ENCODE data around the gene RSL24D1.
"Not testable (repeated sequence)": the region's sequence is repeated elsewhere in the genome, so short reads cannot be mapped to it uniquely, and the experiment has no call there.

The RSL24D1 gene

DNA sequence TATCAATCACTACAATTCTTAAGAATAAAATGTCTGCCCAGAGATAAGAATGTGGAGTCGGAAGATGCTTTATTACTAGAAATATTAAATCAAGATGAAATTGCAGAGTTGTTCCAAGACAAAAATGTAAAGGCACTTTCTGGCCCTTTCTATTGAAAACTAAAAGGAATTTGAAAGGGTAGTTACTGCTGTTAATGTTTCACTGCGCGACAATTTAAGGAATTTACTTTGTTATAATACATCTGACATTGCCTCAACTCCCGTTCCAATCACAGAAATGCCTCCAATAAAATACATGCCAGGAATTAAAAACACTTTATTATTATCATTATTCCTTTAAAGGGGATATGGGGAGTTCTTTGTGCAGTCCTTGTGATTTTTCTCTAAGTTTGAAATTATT, 26.4 kb downstream of the RSL24D1 start:
- peaks cover 5% of the 10 kb centered on the region for H3K4me1 Mint-ChIP-seq
- ATAC-seq (no peak), DNase-seq (no peak)
- no peak overlapping the region for H3K4me3 Mint-ChIP-seq
- H3K9me3 Mint-ChIP-seq = no peaks in the 10 kb centered on the region
- H3K27ac Mint-ChIP-seq = no peak overlapping the region
- H3K27me3 Mint-ChIP-seq = no peaks in the 10 kb centered on the region

DNA sequence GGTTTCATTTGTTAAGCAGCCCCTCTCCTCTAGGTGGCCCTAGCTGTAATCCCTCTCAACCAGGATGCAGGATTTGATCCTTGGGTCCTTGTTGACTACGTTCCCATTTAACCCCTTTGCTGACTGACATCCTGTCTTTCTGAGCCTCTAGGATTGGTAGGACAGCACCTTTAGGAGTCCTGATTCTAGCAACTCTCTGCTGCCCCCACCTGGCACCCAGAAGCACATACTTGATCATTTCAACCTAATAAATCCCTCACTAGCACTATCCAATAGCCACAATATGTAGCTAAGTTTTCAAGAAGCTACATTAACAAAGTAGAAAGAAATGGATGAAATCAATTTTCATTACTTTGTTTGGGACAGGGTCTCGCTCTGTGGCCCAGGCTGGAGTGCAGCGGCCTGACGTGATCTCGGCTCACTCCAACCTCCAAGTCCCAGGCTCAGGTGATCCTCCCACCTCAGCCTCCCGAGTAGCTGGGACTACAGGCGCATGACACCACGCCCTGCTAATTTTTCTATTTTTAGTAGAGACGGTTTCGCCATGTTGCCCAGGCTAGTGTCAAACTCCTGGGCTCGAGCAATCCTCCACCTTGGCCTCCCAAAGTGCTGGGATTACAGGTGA, 28.3 kb downstream of the RSL24D1 start:
- Mint-ChIP-seq H3K4me1 (peaks cover 5% of the 10 kb centered on the region), H3K27ac (no peak overlapping the region), H3K9me3 (no peaks in the 10 kb centered on the region), H3K27me3 (no peaks in the 10 kb centered on the region), H3K4me3 (no peak overlapping the region)
- ATAC-seq = peak; percentile 84
- peak; percentile 41 to 48 for DNase-seq

DNA sequence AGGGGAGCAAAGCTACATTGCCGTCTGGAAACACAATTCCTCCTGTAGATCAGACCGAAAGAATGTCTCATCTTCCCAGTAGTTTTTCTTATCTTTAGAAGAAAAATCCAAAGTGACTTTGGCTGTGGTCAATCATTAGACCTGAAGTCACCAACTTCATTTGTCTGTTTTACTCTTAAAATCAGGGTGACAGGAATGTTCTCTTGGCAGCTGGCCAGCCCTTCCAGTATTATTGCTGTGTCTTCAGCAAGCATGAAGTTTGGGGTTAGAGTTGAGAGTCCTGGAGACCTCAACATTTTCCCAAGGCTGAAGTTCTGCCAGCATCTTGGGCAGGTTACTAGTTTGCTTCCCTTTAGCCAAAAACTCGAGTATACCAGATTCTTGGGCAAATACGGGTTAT, 32.5 kb downstream of the RSL24D1 start:
- DNase-seq (no peak), ATAC-seq (no peak)
- H3K27me3 Mint-ChIP-seq = no peaks in the 10 kb centered on the region
- no peaks in the 10 kb centered on the region for H3K9me3 Mint-ChIP-seq
- no peak overlapping the region for H3K27ac Mint-ChIP-seq
- peaks cover 5% of the 10 kb centered on the region for H3K4me1 Mint-ChIP-seq
- no peak overlapping the region for H3K4me3 Mint-ChIP-seq

GRCh38 chr15:55151631-55152030, 45.1 kb downstream of the RSL24D1 start:
- ATAC-seq = no peak
- DNase-seq = no peak
- H3K4me1 Mint-ChIP-seq = no peaks in the 10 kb centered on the region
- peaks cover 7 to 8% of the 10 kb centered on the region in 2 donors for H3K9me3 Mint-ChIP-seq
- no peak overlapping the region for H3K4me3 Mint-ChIP-seq
- no peaks in the 10 kb centered on the region for H3K27me3 Mint-ChIP-seq
- no peak overlapping the region for H3K27ac Mint-ChIP-seq

DNA sequence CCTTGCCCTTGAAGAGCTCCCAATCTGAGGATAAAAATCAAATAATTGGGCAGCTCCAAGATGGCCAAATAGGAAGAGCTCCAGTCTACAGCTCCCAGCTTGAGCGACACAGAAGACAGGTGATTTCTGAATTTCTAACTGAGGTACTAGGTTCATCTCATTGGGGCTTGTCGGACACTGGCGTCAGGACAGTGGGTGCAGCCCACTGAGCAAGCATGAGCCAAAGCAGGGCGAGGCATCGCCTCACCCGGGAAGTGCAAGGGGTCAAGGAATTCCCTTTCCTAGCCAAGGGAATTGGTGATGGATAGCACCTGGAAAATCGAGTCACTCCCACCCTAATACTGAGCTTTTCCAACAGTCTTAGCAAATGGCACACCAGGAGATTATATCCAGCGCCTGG, 53.6 kb downstream of the RSL24D1 start:
- not testable (repeated sequence) for H3K4me1 Mint-ChIP-seq, ATAC-seq, H3K4me3 Mint-ChIP-seq, DNase-seq, H3K27me3 Mint-ChIP-seq, H3K27ac Mint-ChIP-seq
- H3K9me3 Mint-ChIP-seq = peaks cover 28 to 33% of the 10 kb centered on the region in 2 donors

DNA sequence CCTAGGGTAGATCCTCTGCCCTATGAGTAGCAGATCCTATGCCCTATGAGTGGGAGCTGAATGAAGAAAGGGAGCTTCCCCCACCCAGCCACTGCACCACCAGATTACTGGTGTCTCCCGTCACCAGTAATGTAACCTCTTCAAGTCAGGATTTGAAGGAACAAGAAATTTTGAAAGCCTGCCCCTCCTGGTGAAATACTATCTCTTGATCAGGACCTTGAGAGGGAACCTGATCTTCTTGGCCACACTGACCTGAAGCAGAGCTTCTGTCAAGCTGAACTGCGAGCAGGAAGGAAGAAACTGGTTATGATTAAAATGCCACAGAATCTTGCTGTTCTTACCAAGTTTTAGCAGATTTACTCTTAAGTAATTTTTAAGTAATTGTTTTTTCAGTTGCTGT, 62.8 kb downstream of the RSL24D1 start:
- no peak for ATAC-seq
- no peak overlapping the region for H3K27ac Mint-ChIP-seq
- no peaks in the 10 kb centered on the region for H3K27me3 Mint-ChIP-seq
- no peak for DNase-seq
- H3K4me3 Mint-ChIP-seq = no peak overlapping the region
- no peaks in the 10 kb centered on the region for H3K4me1 Mint-ChIP-seq
- peaks cover 23 to 48% of the 10 kb centered on the region in 2 donors for H3K9me3 Mint-ChIP-seq

- no peak for DNase-seq
- H3K4me3 Mint-ChIP-seq = no peak overlapping the region
- no peak overlapping the region for H3K27ac Mint-ChIP-seq
- H3K9me3 Mint-ChIP-seq = peaks cover 17 to 39% of the 10 kb centered on the region in 2 donors
- no peak for ATAC-seq
- H3K4me1 Mint-ChIP-seq = no peaks in the 10 kb centered on the region
- no peaks in the 10 kb centered on the region for H3K27me3 Mint-ChIP-seq
Observed at GRCh38 chr15:55132672-55133071, 64.1 kb downstream of the RSL24D1 start.
